PC-9 (cell line): ENCODE results near the gene ASXL1. TPM values are rescaled to one million over a fixed set of nuclear protein-coding genes. Genes with fewer than 3 reads are reported as not detected.

Experiments
- BruUV-seq: library from RNA; stranded (reverse); fragments of 400-500 nt; replicated peaks from 2 replicates; lab custom pipeline; 2021; lab: Mats Ljungman, UMichigan
- CTCF ChIA-PET: fragments of 300-600 bp; sonication (Branson Sonifier 250); formaldehyde crosslinking; loops from one replicate; lab custom pipeline; 2022; ENCODE audit warnings: antibody characterized with exemption; lab: Charles Lee
- POLR2A ChIA-PET: fragments of 300-600 bp; sonication (Branson Sonifier 250); formaldehyde crosslinking; loops from one replicate; lab custom pipeline; 2022; ENCODE audit warnings: antibody characterized with exemption; ENCODE audit not compliant: unreplicated experiment; lab: Charles Lee
- DNase-seq, 2 experiments: peaks; one replicate each; pipeline versions ENCODE4 v3.0.0 to v3.0.0-alpha.2; 2015 to 2022; ENCODE audit warnings: mixed read lengths in 1 of 2
- H2AFZ ChIP-seq: fragments of 200-600 bp; sonication (generic); 2 replicates; pipeline ENCODE4 v1.8.1; 2017; ENCODE audit warnings: antibody characterized with exemption
- H3F3A ChIP-seq: fragments of 200-600 bp; sonication (generic); 2 replicates; pipeline ENCODE4 v1.8.1; 2017; ENCODE audit warnings: antibody characterized with exemption, mild to moderate bottlenecking, low read depth; ENCODE audit not compliant: insufficient read depth
- H3K27ac ChIP-seq: fragments of 200-600 bp; sonication (generic); 2 replicates; pipeline ENCODE4 v1.6.1; 2016; ENCODE audit warnings: mixed run types
- H3K27me3 ChIP-seq: fragments of 200-600 bp; sonication (generic); 2 replicates; pipeline ENCODE4 v1.6.1; 2016; ENCODE audit warnings: low read depth, mixed run types; ENCODE audit not compliant: insufficient read depth
- H3K36me3 ChIP-seq: fragments of 200-600 bp; sonication (generic); 2 replicates; pipeline ENCODE4 v1.6.1; 2016; ENCODE audit warnings: low read depth, mixed run types
- H3K4me1 ChIP-seq: fragments of 200-600 bp; sonication (generic); replicated peaks from 2 replicates; pipeline ENCODE4 v1.6.1; 2016; ENCODE audit warnings: mixed run types; ENCODE audit not compliant: insufficient read depth
- H3K4me2 ChIP-seq: fragments of 200-600 bp; sonication (generic); 2 replicates; pipeline ENCODE4 v1.6.1; 2017; ENCODE audit warnings: mixed run types
- H3K4me3 ChIP-seq: fragments of 200-600 bp; sonication (generic); 2 replicates; pipeline ENCODE4 v1.6.1; 2016; ENCODE audit warnings: mixed run types
- H3K79me2 ChIP-seq: fragments of 200-600 bp; sonication (generic); 2 replicates; pipeline ENCODE4 v1.6.1; 2017; ENCODE audit warnings: low read depth, mixed run types
- H3K9me2 ChIP-seq: fragments of 200-600 bp; sonication (generic); 2 replicates; pipeline ENCODE4 v1.8.1; 2017; ENCODE audit warnings: mild to moderate bottlenecking; ENCODE audit not compliant: insufficient read depth
- H3K9me3 ChIP-seq: fragments of 200-600 bp; sonication (generic); 2 replicates; pipeline ENCODE4 v1.8.1; 2016; ENCODE audit warnings: low read depth; ENCODE audit not compliant: insufficient read depth
- H4K20me1 ChIP-seq: fragments of 200-600 bp; sonication (generic); 2 replicates; pipeline ENCODE4 v1.8.1; 2017; ENCODE audit not compliant: insufficient read depth
- EZH2 ChIP-seq: fragments of 200-600 bp; sonication (generic); IDR thresholded peaks from 2 replicates; pipeline ENCODE4 v1.8.0; 2017; ENCODE audit warnings: antibody characterized with exemption, low read depth
- intact Hi-C: fragments of 100-400 bp; cut with micrococcal nuclease; formaldehyde crosslinking; loops from one replicate; pipeline ENCODE4 v1.10.0; 2022; ENCODE audit not compliant: unreplicated experiment
- total RNA-seq: library from RNA; stranded (reverse); gene quantifications from 2 replicates; pipeline ENCODE4 v1.2.3, GENCODE V29; 2021
- TF ChIP-seq, protein P1 (sequence below): fragments of 200-600 bp; sonication (generic); conservative IDR thresholded peaks from 2 replicates; pipeline ENCODE4 v1.6.1; 2017; ENCODE audit warnings: mixed run types, antibody characterized with exemption, mild to moderate bottlenecking, moderate library complexity

ASXL1 gene
- total RNA-seq, 1 experiment from 2014 or later, result 123 TPM

DNA sequence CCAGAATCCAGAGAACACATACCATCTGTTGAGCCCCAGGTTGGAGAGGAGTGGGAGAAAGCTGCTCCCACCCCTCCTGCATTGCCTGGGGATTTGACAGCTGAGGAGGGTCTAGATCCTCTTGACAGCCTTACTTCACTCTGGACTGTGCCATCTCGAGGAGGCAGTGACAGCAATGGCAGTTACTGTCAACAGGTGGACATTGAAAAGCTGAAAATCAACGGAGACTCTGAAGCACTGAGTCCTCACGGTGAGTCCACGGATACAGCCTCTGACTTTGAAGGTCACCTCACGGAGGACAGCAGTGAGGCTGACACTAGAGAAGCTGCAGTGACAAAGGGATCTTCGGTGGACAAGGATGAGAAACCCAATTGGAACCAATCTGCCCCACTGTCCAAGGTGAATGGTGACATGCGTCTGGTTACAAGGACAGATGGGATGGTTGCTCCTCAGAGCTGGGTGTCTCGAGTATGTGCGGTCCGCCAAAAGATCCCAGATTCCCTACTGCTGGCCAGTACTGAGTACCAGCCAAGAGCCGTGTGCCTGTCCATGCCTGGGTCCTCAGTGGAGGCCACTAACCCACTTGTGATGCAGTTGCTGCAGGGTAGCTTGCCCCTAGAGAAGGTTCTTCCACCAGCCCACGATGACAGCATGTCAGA lies 77.4 kb downstream of the ASXL1 start:
- H3K79me2 ChIP-seq, result no peaks in the 10 kb centered on the region
- no TSS peak for BruUV-seq
- no peak overlapping the region for H3K4me2 ChIP-seq
- CTCF ChIA-PET, result no interaction called here
- no peaks in the 10 kb centered on the region for H3K4me1 ChIP-seq
- H3K9me3 ChIP-seq, result no peaks in the 10 kb centered on the region
- peaks cover 4% of the 10 kb centered on the region; the same call in 1 of the 2 replicates for H3F3A ChIP-seq
- intact Hi-C loops, result no loop called here
- peaks cover 31% of the 10 kb centered on the region; the same call in 1 of the 2 replicates for H3K36me3 ChIP-seq
- no peak overlapping the region for H2AFZ ChIP-seq
- H3K27me3 ChIP-seq, result no peaks in the 10 kb centered on the region
- H3K4me3 ChIP-seq, result no peak overlapping the region
- H3K9me2 ChIP-seq, result no peaks in the 10 kb centered on the region
- no peak overlapping the region for H3K27ac ChIP-seq
- H4K20me1 ChIP-seq, result peaks cover 3% of the 10 kb centered on the region
- DNase-seq, result no peak
- no peak for TF ChIP-seq EZH2
- TF ChIP-seq, protein P1, sequence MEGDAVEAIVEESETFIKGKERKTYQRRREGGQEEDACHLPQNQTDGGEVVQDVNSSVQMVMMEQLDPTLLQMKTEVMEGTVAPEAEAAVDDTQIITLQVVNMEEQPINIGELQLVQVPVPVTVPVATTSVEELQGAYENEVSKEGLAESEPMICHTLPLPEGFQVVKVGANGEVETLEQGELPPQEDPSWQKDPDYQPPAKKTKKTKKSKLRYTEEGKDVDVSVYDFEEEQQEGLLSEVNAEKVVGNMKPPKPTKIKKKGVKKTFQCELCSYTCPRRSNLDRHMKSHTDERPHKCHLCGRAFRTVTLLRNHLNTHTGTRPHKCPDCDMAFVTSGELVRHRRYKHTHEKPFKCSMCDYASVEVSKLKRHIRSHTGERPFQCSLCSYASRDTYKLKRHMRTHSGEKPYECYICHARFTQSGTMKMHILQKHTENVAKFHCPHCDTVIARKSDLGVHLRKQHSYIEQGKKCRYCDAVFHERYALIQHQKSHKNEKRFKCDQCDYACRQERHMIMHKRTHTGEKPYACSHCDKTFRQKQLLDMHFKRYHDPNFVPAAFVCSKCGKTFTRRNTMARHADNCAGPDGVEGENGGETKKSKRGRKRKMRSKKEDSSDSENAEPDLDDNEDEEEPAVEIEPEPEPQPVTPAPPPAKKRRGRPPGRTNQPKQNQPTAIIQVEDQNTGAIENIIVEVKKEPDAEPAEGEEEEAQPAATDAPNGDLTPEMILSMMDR, result no peak
- POLR2A ChIA-PET, result no interaction called here

DNA sequence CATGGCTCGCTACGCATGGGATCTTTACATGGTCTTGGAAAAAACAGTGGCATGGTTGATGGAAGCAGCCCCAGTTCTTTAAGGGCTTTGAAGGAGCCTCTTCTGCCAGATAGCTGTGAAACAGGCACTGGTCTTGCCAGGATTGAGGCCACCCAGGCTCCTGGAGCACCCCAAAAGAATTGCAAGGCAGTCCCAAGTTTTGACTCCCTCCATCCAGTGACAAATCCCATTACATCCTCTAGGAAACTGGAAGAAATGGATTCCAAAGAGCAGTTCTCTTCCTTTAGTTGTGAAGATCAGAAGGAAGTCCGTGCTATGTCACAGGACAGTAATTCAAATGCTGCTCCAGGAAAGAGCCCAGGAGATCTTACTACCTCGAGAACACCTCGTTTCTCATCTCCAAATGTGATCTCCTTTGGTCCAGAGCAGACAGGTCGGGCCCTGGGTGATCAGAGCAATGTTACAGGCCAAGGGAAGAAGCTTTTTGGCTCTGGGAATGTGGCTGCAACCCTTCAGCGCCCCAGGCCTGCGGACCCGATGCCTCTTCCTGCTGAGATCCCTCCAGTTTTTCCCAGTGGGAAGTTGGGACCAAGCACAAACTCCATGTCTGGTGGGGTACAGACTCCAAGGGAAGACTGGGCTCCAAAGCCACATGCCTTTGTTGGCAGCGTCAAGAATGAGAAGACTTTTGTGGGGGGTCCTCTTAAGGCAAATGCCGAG lies 78.2 kb downstream of the ASXL1 start:
- H3K4me2 ChIP-seq, result no peak overlapping the region
- H3K4me1 ChIP-seq, result no peaks in the 10 kb centered on the region
- no peak overlapping the region for H2AFZ ChIP-seq
- intact Hi-C loops, result no loop called here
- no peaks in the 10 kb centered on the region for H3K27me3 ChIP-seq
- CTCF ChIA-PET, result no interaction called here
- H3K4me3 ChIP-seq, result no peak overlapping the region
- BruUV-seq, result no TSS peak
- POLR2A ChIA-PET, result no interaction called here
- H3K27ac ChIP-seq, result no peak overlapping the region
- no peaks in the 10 kb centered on the region for H3K9me2 ChIP-seq
- TF ChIP-seq EZH2, result no peak
- TF ChIP-seq, protein P1, result no peak
- H3K36me3 ChIP-seq, result peaks cover 33% of the 10 kb centered on the region; the same call in 1 of the 2 replicates
- DNase-seq, result no peak
- no peaks in the 10 kb centered on the region for H3K9me3 ChIP-seq
- H3F3A ChIP-seq, result peaks cover 4% of the 10 kb centered on the region; the same call in 1 of the 2 replicates
- H4K20me1 ChIP-seq, result peaks cover 3% of the 10 kb centered on the region
- no peaks in the 10 kb centered on the region for H3K79me2 ChIP-seq

DNA sequence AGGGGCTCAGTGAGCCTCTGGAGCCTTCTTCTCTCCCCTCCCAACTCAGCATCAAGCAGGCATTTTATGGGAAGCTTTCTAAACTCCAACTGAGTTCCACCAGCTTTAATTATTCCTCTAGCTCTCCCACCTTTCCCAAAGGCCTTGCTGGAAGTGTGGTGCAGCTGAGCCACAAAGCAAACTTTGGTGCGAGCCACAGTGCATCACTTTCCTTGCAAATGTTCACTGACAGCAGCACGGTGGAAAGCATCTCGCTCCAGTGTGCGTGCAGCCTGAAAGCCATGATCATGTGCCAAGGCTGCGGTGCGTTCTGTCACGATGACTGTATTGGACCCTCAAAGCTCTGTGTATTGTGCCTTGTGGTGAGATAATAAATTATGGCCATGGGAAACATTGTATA lies 78.8 kb downstream of the ASXL1 start:
- intact Hi-C loops, result no loop called here
- H3K4me3 ChIP-seq, result no peak overlapping the region
- no peak overlapping the region for H3K27ac ChIP-seq
- no TSS peak for BruUV-seq
- no peaks in the 10 kb centered on the region for H3K9me2 ChIP-seq
- H2AFZ ChIP-seq, result no peak overlapping the region
- POLR2A ChIA-PET, result no interaction called here
- H3K27me3 ChIP-seq, result no peaks in the 10 kb centered on the region
- H3K79me2 ChIP-seq, result no peaks in the 10 kb centered on the region
- CTCF ChIA-PET, result no interaction called here
- H3K9me3 ChIP-seq, result no peaks in the 10 kb centered on the region
- TF ChIP-seq, protein P1, result no peak
- TF ChIP-seq EZH2, result no peak
- peaks cover 3% of the 10 kb centered on the region for H4K20me1 ChIP-seq
- no peak overlapping the region for H3K4me2 ChIP-seq
- no peaks in the 10 kb centered on the region for H3K4me1 ChIP-seq
- no peak for DNase-seq
- peaks cover 37% of the 10 kb centered on the region; the same call in 1 of the 2 replicates for H3K36me3 ChIP-seq
- H3F3A ChIP-seq, result peaks cover 1% of the 10 kb centered on the region; the same call in 1 of the 2 replicates
